Measurements from ENCODE around the gene CHD6. TPM values are rescaled to one million over a fixed set of nuclear protein-coding genes. Genes with fewer than 3 reads are reported as not detected.

The CHD6 gene
- polyA plus RNA-seq, 3 donors: 44.6 to 53.8 (median 47.4) TPM

DNA sequence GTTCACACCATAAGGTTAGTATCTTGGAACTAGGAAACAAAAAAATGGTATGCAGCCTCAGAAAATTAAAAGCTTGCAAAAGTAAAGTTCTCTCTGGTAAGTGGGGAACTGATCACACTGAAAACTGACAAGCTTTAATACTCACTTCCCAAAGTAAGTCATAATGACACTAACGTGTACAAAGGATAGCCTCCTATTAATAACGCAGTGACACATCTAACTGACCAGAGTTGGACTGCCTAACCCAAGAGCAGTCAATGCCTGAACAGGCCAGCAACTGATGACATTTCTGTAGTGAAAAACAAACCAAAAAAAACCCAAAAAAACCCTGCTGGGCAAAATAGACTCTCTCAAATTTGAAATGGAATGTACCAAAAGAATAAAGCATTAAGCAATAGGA is 30.7 kb downstream of the CHD6 start:
- DNase-seq (ENCODE audit: low read depth in 3 of 3, low spot score in 2 of 3): no peak

DNA sequence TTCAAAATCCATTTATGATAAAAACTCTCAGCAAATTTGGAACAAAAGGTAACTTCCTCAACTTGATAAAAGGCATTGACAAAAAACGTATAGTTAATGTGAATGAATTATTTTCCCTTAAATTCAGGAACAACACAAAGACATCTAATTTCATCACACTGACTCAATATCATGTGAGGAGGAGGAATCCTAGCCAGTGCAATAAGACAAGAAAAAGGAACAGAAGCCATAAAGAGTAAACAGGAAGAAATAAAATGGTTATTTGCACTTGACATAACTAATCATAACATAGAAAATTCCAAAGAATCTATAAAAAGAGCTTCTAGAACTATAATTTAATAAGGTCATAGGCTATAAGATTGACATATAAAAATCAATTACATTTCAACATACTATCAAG is 31.4 kb downstream of the CHD6 start:
- DNase-seq (ENCODE audit: low read depth in 3 of 3, low spot score in 2 of 3): no peak

DNA sequence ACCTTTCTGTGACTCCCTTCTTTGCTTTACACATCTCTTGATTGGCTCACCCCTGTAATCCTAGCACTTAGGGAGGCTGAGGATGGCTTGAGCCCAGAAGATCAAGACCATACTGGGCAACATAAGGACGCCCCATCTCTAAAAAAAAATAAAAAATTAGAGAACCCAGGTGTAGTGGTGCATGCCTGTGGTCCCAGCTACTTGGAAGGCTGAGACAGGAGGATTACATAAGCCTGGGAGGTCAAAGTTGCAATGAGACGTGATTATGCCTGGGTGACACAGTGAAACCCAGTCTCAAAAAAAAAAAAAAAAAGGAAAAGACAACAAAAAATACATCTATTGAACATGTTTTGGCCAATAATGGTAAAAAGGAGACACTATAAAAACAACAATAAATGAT is 37.8 kb downstream of the CHD6 start:
- no peak for DNase-seq (ENCODE audit: low read depth in 3 of 3, low spot score in 2 of 3)

DNA sequence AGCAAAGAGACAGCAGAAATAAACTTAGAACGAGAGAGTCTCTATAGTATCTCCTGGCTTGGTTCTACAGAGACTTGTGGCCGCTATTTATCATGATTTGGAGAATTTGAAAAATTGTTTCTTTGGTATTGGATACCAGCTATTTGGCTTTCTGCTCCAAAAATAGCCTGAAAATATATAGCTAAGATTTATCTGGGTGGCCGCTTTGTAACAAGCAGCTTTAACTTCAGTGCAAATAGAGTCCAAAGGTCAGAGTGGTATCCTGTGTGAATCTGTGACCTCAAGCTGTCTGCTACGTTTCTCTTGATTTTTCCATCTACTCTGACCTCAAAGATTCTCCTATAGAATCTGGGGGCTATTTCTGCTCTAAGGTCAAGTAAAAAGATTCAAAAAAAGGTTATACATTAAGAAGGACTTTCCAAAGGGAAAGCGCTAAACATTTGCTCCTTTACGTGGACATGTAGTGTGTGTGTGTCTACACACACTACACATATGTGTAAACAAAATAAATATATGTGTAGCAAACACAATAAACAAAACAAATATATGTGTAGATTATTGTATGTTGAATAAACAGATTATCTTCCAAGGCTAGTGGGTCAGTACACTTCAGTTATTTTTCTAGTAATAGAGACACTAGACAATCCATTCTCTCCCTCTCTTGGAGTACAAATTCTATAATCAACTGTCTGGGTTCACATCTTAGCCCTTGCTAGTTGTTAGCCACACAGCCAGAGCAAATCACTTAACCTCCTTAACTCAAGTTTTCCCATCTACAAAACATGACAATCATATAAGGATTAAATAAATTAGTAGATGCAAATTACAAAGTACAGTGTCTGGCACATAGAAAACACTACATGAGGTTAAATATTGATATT is 40.8 kb downstream of the CHD6 start:
- no peak for DNase-seq (ENCODE audit: low read depth in 3 of 3, low spot score in 2 of 3)

DNA sequence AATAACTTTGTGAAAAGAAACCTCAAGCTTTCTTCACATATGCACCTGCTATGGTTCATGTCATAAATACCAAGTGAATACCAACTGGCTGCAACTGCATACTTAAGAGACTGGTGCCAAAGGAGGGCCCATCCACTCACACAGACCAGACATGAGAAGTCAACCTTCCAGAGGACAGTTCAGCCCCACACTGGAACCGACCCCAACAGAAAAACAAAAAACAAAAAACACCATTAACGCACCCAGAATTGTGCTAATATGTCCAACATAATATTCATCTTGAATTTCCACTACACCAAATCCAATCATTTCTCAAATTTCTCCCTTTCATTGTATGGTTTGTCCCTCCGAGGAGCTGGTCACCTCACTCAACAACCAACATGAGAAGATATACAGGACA is 42.8 kb downstream of the CHD6 start:
- no peak for DNase-seq (ENCODE audit: low read depth in 3 of 3, low spot score in 2 of 3)

DNA sequence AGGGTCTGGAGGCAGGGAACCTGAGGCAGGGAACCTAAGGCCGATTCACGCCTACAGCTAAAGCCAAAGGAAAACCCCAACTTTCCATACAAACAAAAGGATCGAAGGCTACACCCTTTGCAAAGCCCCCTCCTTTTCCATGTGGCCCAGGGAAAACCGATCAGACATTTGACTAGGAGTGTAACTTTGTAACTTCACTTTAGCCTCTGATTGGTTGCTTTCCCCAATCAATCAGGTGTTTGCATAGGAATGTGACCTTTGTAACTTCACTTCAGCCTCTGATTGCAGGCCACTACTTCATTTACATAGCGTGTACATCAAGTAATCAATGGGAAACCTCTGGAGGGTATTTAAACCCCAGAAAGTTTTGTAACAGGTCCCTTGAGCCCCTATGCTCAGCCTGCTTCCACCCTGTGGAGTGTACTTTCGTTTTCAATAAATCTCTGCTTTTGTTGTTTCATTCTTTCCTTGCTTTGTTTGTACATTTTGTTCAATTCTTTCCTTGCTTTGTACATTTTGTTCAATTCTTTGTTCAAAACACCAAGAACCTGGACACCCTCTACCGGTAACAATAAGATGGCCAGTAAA is 43.3 kb downstream of the CHD6 start:
- no peak for DNase-seq (ENCODE audit: low read depth in 3 of 3, low spot score in 2 of 3)

DNA sequence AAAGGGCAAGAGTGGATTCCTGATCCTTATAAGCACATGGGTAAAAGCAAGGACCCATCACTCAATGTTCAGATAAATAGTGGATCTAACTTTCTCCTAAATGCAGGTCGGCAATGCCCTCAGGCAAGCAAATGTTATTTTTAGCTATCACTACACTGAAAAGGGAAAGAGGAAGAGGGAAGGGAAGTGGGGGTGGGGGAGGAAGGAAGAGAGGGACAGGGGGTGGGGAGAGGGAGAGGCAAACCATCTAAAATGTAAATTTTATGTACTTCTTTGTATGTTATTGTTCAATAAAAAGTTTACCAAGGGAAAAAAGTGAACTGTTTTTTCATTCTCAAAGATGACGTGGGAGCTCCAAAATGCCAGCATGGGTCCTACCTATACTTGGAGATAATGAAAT is 44.2 kb downstream of the CHD6 start:
- DNase-seq (ENCODE audit: low read depth in 3 of 3, low spot score in 2 of 3): no peak

DNA sequence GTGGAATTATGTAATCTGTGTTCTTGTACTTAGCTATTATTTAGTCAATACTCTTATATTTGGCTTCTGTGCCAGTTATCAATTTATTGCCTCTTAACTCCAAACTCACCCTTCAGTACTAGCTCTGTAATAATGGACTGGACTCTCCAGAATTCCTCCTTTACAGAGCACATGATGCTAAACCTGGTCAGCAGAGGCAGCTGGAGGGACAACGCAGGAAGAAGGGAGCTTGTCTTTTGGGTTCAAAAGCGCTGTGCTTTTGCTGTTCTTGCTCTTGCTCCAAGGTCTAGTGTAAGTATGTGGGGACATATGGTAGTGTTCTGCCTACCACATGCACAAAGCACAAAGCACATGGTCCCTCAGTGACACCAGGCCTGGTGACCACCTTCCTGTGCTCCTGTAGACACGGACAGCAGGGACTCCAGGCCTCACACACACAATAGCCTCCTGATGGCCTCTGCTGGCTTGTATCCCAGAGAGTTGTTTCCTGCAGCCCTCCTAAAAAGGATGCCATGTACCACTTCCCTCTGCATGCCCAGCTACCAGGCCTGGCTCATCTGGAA is 46.1 kb downstream of the CHD6 start:
- no peak for DNase-seq (ENCODE audit: low read depth in 3 of 3, low spot score in 2 of 3)

DNA sequence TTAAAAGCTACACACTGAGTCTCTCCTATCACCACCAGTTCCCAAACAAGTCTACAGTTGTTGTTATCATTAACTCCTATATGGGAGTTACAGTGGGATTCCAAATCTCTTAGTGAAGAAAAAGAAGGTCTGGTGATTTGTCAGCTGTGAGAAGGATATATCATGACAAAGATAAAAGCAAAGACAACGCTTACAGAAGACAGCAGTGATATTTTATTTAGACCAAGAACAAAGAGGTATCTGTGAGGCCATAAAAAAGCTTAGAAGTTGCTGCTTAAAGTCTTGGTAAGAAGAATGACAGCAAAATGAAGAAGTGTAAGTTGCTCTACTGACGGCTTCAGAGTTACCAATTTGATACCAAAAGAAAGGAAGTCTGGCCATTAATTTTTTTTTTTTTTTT is 47.2 kb downstream of the CHD6 start:
- no peak for DNase-seq (ENCODE audit: low read depth in 3 of 3, low spot score in 2 of 3)

DNA sequence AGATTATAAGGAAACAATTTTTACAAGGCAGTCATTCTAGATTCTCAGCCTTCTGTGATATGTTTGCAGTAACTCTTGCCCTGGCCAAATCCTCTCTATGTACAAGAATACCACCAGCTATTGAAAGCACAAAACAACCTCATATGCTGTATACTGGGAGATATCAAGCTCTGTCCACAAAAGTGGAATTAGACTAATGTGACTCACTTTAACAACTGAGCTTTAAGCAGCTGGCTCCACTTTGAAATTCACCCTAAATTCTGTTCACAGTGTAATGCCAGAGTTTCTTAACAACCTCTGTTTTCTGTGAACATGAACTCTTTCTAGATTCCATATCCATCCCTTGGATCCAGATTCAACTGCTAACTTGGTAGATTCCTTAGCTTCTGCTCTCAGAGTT is 47.6 kb downstream of the CHD6 start:
- no peak for DNase-seq (ENCODE audit: low read depth in 3 of 3, low spot score in 2 of 3)

DNA sequence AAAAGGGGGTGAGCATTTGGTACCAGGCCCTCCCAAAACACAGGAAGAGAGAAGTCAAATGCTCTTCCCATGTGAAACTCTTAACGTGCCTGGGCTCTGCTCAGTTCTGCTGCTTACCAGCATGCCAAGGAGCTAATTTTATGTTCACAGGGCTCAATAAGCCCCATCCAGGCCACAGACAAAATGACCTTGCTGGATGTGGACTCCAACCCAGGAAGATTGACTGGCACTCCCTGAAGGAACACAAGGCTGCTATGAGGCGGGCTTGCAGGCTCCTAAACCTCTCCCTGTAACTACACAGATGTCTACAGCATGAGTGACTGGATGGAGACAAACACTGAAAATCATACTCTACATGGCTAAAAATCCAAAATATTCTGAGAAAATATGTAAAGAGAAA is 50.6 kb downstream of the CHD6 start:
- DNase-seq (ENCODE audit: low read depth in 3 of 3, low spot score in 2 of 3): no peak

DNA sequence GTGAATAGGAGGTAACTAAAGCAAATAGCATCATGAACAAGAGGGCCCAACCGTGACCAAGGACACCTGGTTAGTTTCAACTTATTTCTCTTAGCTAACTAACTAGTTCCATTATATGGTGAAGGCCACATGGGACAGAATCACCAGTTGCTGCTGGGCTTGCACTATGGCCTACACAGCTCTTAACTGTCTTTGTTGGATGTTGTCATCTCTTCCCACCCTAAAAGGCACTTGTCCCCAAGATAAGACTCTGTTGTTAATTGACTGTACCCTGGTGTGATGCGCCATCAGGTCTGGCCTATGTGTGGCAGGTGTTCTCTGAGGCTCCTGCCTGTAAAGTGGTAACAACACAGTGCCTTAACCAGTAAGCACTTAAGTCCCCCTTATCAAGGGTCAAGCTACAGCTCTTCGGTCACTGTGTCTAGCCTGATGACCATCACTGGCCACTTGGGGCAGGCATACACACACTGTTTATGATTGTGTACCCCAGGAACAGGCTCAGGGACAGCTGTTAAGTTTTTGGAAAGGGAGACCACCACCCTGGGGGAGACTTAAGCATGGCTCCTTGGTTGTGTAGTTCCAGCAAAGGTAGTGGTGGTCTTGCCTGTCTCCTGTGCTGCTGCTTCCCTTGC is 51.2 kb downstream of the CHD6 start:
- DNase-seq (ENCODE audit: low read depth in 3 of 3, low spot score in 2 of 3): no peak

DNA sequence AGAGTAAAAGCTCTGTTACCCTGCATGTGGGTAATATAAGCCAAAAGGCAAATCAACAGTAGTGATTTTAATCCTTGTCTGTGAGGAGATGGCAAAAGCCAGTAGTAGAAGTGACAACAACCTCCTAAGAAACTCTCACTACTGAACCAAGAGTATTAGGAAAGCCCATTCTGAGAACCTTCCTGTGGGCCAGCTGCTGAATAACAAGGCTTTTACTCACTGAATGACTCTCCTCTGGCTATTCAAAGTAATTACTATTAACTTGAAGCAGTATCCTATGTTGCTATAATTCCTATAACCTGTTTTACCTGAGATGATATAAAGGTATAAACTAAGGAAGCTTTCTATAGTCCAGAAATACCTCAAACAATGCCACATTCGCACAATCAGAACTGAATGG is 55.1 kb downstream of the CHD6 start:
- DNase-seq (ENCODE audit: low read depth in 3 of 3, low spot score in 2 of 3): no peak

DNA sequence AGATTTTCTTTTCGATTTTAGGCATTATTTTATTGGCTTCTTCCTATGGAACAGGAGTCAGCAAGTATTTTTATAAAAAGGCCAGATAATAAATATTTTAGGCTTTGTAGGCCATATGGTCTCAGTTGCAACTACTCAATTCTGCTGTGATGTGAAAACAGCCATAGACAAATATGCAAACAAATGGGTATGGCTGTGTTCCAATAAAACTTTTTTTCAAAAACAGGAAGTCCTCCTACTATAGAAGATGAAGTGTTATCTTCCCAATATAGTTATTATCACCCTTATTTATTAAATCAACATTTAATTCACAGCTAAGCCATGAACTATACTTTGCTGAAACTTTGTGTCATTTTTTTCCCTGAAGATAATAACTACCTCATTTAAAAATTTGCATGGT is 57.2 kb downstream of the CHD6 start:
- DNase-seq (ENCODE audit: low read depth in 3 of 3, low spot score in 2 of 3): no peak

DNA sequence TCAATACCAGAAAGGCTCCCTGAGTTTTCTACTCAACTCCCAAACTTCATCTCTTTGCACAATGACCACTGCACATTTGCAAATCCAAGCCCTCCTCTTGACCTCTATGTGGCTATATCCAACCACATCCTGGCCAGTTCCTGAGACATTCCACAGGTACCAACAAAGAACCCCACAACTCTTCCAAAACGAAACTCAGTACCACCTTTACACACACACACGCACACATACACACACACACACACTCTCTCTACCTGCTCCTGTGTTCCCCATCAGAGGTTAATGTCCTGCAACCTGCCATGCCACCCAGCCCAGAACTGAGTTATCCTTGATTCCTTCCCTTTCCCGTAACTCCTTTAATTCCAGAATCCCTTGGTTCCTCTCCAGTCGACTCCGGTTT is 58.5 kb downstream of the CHD6 start:
- no peak for DNase-seq (ENCODE audit: low read depth in 3 of 3, low spot score in 2 of 3)

DNA sequence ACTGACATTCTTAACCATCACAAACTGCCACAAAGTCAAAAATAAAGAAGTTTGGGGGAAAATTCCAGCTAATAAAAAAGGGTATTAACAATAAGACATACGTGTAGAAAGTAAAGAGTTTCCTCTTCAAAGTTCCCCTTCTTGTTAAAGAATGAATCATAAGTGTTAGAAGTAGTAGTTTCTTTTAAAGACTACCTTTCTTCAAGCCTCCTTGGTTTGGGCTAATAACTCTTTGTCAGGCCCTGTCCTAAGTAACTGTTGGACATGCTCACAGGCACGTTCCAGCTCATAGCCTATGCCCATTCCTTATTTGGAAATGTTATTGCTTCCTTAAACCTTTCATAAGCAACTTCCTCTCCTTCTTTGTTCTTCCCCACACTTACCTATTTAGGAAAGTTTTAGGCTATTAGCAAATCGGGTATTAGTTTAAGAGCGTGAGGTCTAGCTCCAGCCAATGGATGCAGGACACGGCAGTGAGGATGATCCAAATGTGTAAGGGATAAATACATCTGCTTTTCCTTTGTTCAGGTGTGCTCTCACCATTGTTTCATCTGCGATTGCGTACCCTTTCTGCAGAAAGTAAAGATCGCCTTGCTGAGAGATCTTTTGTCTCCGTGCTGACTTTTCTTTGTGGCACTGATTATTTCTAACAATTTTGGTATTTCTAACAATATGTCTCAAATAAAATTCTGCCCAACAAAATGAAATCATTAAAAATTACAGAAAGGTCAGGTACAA is 64.9 kb downstream of the CHD6 start:
- no peak for DNase-seq (ENCODE audit: low read depth in 3 of 3, low spot score in 2 of 3)

DNA sequence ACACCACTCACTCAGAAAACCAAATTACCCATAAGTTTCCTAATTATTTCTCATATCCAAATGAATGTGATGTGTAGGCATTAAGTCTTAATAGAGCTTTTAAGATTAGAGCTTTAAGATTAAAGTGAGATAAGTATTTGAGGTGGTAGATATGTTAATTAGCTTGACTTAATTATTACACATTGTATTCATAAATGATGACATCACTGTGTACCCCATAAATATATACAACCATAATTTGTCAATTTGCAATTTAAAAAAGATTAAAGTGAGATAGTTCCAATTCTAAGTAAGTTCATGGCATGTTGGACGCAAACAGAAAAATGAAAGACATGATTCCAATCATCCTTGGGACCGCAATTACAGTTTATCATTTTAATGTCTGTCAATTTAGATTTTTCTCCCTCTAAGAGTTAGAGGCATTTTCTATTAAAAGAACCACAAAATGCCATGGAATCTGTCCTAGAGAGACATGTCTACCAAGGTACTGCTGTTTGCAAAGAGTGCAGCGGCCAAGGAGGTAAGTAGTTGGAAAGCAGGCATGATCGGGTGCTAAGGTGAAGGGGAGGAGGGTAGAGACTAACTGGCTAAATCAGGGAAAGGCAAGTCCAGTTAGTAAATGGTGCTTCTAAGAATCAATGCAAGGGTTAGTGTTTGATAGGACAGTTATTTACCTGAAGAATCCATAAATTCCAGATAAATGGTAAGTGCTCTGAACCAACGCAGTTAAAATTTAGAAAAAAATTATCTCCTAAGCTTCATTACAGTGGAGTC is 65.7 kb downstream of the CHD6 start:
- DNase-seq (ENCODE audit: low read depth in 3 of 3, low spot score in 2 of 3): no peak

DNA sequence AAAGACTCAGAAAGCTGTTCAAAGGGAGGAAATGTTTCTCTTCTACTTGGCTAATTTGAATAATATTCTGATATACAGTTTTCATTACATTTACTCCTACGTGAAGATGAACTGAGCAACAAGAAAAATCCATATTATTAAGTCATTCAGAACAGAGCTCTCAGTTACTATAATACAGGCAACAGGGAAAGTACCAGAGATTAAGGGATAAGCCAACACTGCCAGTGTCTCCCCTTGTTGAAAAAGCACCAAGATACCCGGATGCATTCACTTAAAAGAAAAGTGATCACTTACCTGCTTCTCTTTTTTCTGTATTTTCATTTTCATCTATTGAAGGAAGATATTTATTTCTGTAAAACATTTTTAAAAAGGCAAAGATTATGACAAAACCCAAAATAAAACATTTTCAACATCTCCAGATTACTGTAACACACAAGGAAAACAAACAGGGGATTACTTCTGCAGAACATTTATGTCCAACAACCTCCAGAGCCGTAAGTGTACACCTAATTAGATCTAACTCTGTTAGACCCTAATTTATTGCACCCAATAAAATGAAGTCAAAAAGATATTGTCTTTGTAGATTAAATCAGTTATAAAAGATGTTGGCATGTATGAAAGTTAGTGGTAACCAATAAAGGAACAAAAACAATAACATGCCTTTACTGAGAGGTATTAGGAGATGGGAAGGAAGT is 67.0 kb downstream of the CHD6 start:
- no peak for DNase-seq (ENCODE audit: low read depth in 3 of 3, low spot score in 2 of 3)

DNA sequence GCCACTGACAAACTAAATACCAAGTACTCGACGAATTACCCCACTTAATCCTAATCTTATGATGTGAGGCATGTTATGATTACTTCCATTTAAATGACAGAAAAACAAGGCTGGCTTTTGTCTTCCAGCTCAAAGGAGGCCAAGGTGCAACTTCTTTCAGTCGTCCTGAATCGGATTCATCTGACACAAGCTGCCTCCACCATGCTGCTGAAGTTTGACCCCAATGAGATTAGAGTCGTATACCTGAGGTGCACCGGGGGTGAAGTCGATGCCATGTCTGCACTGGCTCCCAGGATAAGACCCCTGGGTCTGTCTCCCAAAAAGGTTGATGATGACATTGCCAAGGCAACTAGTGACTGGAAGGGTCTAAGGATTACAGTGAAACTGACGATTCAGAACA is 71.0 kb downstream of the CHD6 start:
- no peak for DNase-seq (ENCODE audit: low read depth in 3 of 3, low spot score in 2 of 3)

DNA sequence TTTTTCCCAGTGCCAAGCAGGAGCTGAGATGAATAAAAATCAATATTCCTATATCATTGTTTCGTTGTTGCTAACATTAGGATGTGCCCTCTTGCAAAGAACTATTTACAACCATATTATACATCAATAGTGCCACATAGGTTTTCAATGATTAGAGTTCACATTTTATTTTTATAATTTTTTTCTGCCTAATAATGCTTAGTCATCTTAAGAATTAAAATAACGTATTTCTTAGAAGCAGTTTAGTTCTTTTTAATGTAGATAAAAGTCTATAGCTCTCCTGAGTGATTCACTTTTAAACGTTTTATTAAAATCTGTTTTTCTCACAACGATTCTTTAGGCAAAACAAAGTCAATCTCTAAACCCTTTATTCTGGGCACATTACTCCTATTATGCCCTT is 71.6 kb downstream of the CHD6 start:
- no peak for DNase-seq (ENCODE audit: low read depth in 3 of 3, low spot score in 2 of 3)

All from right renal cortex interstitium (tissue), 3 donors.